Stimulated activated CD4-positive, alpha-beta T cell treated with anti-CD3 and anti-CD28 coated beads, Interleukin-4, amount 100 ng/mL, for 24 hours (primary cell): ENCODE results near the gene NTHL1.
A peak's percentile ranks its signal among the peaks of the same experiment; 100 is the strongest.
"Not testable (repeated sequence)": the region's sequence is repeated elsewhere in the genome, so short reads cannot be mapped to it uniquely, and the experiment has no call there.

Experiments used
- DNase-seq: peaks from one replicate; pipeline ENCODE4 v3.0.0-alpha.2; 2020

Gene NTHL1

DNA sequence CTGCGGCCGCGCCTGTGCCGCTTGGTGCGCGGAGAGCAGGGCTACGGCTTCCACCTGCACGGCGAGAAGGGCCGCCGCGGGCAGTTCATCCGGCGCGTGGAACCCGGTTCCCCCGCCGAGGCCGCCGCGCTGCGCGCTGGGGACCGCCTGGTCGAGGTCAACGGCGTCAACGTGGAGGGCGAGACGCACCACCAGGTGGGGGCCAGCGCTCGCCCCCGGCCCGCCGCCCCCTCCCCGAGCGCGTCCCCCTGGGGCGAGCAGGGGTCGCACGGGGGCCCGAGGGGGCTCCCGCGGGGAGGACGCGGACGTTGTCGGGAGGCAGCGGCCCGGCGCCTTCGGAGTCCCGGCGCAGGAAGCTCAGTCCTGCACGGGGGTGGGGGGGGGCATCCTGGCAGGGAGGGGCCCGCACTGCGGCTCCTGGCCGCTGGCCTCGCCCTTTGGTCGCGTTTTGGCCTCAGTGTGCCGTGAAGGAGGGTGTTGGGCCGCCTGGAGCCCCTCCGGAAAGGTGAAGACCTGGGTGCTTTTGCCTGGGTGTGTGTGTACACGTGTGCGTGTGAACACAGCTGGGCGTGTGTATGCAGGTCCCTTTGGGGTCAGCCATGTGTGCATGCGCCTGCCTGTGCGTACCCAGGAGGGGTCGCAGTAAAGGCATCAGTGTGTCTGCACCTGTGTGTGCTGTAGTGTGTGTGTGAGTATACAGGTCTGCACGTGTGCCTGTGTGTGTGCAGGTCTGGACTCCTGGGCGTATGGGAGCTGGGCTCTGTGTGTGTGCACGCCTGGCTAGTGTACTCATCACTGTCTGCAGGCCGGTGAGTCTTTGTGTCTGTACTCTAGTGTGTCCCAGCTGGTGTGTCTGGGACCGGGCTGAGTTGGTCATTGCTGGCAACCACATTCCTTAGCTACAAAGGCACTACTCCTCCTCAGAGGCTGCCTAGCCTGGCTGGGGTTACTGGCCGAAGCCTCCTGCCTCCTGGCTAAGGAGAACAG lies 20.3 kb downstream of the NTHL1 start:
- DNase-seq: no peak

DNA sequence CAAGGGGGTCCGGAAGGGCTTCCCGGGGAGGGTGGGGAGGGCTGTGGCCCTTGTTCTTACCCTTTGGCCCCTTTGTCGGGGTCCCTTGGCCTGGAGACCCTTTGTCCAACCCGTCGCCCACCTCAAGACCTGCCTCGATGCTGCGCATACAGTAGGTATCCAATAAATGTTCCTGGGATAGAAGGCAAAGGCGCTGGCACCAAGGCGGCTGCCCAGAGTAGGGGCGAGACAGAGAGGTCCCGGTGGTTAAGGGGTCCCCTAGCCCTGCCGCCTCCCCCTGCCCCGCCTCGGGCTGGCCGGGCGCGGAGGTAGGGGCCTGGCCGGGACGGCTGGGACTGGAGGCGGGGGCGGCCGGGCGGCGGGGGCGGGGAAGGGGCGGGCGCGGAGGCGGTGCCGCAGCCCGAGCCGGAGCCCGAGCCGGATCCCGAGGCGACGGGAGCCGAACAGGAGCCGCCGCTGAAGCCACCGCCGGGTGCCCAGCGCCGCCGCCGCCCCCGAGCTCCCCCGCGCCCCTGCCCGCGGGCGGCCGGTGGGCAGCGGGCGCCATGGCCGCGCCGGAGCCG lies 21.1 kb downstream of the NTHL1 start, which contains the start of gene NHERF2:
Gene NHERF2 (plus strand): TSS at position 442 of the 563 bp plus-strand sequence. CDS start 104 bp downstream, at position 546.
- DNase-seq: no peak

DNA sequence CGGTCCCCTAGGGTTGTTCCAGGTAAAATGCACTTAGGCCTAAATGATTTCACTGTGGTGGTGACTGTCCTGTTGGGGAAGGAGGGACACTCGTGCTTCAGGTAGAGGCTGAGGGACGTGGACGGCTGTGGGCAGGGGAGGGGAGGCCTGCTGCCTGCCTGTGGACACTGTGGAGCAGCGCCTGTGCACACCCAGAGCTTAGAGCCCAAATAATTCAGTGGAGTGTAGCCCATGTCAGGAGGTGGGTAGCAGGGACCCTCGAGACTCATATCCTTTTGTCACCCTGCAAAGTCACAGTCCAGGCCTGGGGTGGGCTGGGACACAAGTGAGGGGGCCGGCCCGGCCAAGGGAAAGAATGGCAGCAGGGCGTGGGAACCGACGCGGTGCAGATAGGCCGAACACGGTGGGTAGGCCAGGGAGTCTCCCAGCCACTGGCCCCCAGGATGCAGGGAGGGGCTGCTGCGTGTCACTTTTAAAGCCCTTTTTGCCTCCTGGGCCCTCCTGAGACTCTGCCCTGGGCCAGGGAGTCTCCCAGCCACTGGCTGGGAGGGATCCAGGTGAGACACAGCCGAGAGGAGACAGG lies 21.7 kb downstream of the NTHL1 start:
- no peak for DNase-seq

DNA sequence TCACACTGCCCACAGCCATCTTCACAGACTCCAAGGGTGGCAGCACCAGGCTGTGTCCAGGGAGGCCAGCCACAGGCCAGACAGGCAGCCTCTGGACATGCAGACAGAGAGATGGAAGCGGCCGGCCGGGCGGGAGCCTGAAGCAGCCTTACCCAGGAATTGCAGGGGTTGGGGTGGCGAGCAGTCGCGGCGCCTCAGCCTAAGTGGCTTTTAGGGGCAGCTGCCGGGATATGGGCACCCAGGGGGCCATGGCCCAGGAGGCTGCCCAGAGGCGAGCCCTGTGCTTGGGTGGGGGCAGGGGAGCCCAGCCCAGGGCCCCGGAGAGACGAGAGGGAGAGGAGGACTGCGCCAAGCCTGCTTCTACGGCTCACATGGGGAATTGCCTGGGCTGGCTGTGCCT lies 22.4 kb downstream of the NTHL1 start:
- no peak for DNase-seq

DNA sequence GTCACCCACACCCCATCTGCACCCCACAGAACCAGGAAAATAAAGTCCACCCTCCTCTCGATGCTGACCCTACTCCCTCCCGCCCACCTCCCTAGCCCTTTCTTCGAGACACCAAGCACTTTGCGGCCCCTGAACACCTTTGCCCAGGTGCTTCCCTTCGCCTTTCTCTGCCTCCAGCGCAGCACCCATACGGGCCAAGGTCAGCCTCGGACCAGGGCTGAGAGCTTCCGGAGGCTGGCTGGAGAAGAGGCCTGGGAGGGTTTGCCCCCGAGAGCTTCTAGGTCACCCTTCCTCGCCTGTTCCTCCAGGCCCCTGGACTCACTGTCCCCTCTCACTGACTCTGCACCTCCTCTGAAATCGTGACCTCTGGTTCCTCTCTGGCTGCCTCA lies 23.6 kb downstream of the NTHL1 start:
- no peak for DNase-seq

DNA sequence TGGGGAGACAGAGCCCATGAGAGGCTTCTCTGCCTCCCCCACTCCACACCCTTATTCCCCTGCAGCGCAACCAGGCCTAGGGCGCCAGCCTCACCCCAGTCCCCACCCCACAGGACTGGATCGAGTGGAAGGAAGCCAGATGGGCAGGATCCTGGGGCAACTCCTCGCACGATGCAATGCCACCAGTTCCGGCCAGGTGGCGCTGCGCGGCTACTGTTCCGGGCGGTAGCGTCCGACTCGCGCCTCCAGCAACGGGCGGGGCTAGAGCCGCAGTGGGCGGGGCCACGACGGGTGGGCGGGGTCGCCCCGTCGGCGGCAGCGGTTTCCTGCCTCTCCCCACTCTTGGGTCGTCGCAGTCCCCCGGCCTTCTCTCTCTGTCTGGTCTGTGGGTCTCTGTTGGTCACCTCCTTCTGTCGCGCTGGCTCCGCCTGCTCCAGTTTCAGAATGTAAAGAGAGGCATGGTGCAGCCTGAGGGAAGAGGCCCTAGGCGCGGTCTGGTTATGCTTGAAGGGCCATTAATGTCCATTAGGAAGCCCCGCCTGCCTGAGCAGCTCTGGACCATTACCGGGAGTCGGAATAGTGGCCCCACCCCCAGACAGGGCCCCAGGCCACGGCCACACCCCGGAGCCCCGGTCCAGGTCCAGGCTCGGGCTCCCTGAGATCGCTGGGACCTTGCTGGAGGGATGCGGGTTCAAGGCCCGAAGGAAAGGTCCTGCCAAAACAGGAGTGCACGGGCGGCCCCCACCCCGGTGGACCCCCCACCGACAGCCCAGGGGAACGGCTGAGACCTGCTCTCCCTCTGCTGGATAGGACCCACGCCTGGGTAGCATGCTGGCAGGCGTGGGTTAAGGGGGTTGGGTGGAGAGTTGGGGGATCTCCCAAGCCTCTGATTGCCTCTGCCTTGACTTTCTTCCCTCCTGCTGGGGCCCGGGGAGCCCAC lies 24.3 kb downstream of the NTHL1 start:
- peak; percentile 95 for DNase-seq

DNA sequence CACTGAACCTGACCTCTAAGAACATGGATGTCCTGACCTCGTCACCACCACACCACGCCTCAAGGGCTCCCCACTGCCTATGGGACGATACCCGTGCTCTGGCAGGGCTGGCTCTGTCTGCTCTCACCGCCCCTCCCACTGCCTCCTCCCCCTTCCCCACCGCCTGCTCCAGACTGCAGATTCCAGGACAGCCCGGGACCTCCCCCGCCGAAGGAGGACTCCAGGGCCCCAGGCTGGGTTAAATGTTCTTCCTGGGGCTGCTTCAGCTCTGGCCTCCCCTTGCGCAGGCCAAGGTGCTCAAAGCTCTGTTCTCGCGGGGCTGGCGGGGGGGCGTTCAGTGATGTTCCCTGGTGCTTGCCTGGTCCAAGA lies 24.9 kb downstream of the NTHL1 start:
- DNase-seq: peak; percentile 27

DNA sequence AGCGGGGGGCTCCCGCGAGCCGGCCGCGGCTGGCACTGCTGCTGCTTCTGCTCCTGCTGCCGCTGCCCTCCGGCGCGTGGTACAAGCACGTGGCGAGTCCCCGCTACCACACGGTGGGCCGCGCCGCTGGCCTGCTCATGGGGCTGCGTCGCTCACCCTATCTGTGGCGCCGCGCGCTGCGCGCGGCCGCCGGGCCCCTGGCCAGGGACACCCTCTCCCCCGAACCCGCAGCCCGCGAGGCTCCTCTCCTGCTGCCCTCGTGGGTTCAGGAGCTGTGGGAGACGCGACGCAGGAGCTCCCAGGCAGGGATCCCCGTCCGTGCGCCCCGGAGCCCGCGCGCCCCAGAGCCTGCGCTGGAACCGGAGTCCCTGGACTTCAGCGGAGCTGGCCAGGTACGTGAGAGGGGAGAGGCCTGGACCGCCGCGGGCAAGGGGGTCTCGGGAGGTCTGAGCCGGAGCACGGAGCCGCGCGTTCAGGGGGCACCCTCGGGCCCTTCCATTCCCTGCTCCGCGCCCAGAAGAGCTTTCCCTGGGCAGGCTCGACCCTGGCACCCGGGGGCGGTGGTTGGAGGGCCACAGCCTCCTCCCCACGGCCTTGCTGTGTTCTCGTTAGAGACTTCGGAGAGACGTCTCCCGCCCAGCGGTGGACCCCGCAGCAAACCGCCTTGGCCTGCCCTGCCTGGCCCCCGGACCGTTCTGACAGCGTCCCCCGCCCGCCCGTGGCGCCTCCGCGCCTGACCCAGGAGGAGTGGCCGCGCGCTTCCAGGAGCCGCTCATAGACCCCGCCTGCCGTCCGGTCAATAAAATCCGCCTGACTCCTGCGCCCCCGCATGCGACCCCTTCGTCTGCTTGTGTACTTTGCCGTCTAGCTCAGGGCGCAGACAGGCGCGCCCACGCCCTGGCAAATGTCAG lies 27.5 kb downstream of the NTHL1 start:
- DNase-seq: no peak

DNA sequence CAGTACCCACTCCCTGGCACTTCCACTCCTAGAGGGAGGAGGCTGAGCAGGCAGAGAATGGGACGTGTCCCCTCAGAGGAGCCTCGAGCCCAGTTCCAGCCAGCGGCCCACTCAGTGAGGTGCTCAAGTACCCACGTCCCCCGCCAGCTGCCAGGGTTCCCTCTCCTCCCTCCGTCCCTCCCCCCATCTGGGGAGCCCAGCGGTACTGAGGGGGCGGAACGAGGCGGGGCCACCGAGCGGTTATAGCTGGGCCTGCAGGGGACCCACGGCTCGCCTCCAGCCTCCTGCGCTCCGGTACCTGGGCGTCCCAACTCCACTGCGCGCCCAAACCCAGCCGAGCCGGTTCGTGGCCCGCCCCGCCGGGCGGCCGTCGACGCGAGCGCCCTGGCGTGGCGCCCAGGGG lies 28.1 kb downstream of the NTHL1 start, which contains the start of gene NPW:
Gene NPW (plus strand): TSS at position 268 of the 403 bp plus-strand sequence.
- DNase-seq: peak; percentile 32

DNA sequence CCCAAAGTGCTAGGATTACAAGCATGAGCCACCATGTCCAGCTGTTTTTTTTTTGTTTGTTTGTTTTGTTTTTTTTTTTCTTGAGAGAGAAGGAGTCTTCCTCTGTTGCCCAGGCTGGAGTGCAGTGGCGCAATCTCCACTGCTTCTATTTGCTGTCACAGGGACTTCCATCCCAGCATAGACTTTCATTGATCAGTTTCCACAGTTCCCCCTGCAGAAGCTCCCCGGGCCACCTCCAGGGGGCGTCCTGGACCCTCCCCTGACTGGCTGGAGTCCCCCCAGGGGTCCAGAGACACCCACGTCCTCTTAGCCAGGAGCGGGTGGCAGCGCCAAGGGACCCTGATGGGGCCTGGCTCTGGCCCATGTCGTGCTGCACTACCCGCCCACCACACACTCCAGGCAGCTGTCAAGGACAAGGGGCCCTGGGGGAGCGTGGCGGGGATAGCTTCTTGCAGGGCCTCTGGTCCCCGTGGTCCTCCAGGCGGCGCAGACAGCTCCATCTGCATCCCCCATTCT lies 31.2 kb downstream of the NTHL1 start:
- no peak for DNase-seq

DNA sequence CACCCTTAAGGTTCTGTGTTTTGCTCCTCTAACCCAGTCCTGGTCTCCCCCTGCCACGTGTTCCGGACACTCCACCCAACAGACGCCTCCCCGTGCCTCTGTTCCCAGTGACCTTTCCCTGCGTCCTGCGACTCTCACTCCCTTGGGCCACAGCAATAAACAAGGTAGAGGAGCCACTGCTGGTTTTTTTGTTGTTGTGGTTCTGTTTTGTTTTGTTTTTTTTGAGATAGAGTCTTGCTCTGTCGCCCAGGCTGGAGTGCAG lies 31.8 kb downstream of the NTHL1 start:
- no peak for DNase-seq

DNA sequence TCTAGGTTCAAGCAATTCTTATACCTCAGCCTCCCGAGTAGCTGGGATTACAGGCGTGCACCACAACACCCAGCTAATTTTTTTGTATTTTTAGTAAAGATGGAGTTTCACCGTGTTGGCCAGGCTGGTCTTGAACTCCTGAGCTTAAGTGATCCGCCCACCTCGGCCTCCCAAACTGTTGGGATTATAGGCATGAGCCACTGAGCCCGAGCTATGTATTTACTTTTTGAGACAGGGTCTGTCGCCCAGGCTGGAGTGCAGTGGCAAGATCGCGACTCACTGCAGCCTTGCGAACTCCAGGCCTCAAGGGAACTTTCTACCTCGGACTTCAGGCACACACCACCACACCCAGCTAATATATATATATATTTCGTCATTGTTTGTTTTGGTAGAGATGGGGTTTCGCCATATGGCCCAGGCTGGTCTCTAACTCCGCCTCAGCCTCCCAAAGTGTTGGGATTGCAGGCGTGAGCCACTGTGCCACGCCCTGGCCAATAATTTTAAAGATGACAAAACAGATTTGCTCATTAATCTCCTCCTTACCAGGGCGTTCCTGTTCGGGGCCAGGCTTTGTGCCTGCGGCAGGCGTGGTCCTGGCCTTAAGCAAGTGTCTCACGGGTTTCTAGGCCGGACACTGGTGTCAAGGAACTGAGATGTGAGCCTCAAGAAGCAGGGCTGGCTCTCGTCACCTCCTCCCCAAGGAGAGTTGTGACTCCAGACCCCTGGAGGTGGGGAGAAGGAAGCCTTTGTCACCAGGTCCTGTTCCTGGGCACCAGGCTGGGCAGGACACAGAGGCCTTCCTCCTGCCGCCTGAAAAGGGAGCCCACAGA lies 32.3 kb downstream of the NTHL1 start:
- DNase-seq: no peak

DNA sequence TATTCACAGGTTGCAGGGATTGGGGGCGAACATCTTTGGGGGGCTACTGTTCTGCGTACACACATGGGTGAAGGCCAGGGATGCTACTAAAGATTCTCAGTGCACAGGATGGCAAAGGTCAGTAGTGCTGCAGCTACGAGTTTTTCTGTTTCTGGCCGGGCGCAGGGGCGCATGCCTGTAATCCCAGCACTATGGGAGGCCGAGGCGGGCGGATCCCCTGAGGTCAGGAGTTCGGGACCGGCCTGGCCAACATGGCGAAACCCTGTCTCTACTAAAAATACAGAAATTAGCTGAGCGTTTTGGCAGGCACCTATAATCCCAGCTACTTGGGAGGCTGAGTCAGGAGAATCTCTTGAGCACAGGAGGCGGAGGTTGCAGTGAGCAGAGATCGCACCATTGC lies 34.1 kb downstream of the NTHL1 start:
- DNase-seq: no peak

DNA sequence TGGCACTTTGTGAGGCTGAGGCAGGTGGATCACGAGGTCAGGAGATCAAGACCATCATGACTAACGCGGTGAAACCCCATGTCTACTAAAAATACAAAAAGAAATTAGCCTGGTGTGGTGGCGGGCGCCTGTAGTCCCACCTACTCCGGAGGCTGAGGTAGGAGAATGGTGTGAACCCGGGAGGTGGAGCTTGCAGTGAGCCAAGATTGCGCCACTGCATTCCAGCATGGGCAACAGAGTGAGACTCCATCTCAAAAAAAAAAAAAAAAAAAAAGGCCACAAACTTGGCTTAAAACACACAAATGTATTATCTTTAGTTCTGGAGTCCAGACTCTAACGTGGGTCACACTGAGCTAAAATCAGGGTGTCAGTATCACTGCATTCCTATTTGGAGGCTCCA lies 35.9 kb downstream of the NTHL1 start:
- DNase-seq: not testable (repeated sequence)

DNA sequence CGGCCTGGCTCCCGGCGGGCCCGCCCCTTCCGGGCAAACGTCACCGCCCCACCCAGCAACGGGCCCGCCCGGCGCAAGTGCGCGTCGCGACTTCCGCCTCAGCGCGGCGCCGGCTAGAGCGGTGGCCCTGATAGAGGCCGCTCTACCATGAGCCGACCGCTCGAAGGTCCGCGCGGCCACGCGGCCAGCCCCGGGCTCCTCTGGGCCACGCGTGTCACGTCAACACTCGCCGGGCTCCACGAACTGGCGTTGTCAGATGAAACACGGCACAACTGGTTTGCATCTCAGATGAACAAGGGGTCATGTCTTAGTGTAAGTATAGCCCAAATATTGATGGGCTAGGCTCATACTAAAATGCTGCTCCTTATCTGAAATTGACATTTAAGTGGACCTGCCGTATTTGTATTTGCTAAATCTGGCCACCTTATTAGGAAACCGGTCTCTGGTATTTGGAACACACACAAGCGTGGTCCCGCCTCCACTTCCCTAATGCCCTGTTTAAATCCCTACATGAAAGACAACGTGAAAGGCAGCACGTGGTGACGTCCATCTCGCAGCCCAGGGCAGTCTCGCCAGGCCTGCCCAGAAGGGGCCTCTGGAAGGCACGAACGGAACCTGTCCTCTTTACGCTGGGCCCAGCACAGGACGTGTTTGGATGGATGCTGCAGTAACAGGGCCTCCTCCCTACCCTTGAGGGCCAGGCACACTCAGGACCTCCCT lies 37.7 kb downstream of the NTHL1 start, which contains the start of gene ZNF598:
Gene ZNF598 (minus strand): TSS at position 31 of the 720 bp plus-strand sequence.
- peak; percentile 80 for DNase-seq

DNA sequence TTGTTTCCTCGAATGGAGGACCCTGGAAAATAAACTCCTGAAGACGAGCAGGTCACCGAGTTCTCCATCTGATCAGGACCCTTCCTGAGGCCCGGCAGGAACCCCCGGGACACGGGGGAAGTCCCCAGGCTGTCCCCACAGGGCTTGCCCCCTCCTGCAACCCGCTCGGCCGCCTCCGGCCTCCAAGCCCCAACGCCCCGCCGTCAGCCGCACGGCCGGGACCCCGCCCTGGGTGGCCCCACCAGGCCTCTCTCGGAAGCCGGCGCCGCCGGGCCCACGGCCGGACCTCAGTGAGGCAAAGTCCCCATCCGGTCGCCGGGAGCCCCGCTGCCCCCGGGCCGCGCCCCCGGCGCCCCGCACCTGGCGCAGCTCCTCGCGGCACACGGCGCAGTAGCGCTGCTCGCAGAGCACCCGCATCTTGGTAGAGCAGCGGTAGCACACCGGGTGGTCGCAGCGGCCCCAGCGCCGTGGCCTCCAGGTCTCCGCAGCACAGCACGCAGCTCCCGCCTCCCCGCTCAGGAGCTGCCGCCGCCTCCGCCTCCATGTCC lies 38.4 kb downstream of the NTHL1 start:
- DNase-seq: no peak

DNA sequence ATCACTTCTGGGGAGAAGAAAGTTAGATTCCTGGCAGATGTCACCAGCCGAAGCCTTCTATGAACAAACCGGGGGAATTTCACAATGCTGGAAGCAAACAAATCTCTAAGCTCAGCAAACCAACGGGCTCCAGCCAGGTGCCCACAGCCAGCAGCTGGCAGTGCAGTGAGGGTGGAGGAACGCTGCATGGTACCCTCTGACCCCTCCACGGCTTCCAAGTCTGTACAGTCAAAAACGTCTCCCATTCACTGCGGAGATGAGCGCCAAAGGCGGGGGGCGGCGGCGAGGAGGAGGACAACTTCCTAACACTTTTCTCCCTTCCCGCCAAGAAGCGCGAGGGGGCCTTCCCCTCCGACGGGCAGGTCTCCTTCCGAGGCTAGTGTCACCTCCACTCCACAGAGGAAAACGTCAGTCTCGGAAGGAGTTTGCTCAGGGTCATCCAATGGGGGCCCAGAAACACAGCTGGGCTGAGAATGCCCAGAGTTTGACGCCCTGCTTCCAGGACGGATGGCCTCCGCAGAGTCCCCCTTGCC lies 38.9 kb downstream of the NTHL1 start:
- peak; percentile 34 for DNase-seq

DNA sequence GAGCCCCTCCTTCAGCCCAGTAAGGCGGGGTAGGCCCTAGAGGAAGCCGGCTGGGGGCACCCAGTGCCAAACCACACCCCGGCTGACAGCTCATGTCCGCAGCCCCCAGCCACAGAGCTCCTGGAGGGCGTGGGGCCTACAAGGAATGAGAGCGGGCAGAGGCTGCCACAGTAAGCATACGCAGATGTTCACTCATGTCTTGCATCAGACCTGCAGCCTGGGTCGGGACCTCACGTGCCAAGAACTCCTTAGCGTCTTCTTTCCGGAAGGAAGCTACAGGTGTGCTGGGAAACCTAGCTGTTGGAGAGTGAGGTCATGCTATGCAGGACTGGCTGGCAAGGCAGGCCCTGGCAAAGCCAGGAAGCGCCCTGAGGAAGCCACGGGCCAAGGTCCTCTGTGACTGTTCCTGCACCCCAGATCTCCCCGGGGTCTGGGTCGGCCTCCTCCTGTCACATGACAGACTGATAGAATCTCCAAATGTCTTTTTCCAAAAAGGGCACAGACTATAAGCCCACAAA lies 39.6 kb downstream of the NTHL1 start:
- DNase-seq: no peak
